Activated CD4-positive, alpha-beta T cell treated with anti-CD3 and anti-CD28 coated beads, Interleukin-2, amount 50 U/mL, for 4 hours (primary cell): Measurements from ENCODE around the gene ANKRD37.
"Not testable (repeated sequence)": the region's sequence is repeated elsewhere in the genome, so short reads cannot be mapped to it uniquely, and the experiment has no call there.

Experiments used
- DNase-seq, 2 experiments: peaks; one replicate each; pipeline ENCODE4 v3.0.0-alpha.2; 2020

ANKRD37 gene, protein sequence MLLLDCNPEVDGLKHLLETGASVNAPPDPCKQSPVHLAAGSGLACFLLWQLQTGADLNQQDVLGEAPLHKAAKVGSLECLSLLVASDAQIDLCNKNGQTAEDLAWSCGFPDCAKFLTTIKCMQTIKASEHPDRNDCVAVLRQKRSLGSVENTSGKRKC

DNA sequence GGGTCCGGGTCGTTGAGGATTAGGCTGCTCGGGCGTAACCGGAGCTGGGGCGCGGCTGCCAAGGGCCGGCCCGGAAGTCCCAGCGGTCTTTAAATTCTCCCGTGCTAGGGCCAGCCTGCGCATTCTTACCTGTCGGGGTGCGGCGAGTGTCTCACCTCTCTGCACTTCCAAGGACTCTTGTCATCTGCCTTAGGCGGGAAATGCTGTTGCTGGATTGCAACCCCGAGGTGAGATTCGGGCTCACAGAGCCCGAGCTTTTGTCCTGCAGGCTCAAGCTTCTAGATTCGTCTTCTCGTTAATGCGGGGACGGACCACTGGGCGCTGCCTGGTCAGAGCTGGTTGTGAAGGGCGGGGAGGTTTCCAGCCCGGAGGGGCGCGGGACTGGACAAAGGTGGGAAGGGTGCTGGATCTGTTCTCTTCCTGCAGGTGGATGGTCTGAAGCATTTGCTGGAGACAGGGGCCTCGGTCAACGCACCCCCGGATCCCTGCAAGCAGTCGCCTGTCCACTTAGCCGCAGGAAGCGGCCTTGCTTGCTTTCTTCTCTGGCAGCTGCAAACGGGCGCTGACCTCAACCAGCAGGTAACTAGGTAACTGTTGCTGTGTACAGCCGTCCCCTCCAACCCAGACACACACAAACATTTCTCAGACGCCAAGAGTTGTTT lies at the start of gene ANKRD37:
Gene ANKRD37 (plus strand): TSS at position 118 of the 662 bp plus-strand sequence. CDS start 83 bp downstream, at position 201.
- no peak for DNase-seq

DNA sequence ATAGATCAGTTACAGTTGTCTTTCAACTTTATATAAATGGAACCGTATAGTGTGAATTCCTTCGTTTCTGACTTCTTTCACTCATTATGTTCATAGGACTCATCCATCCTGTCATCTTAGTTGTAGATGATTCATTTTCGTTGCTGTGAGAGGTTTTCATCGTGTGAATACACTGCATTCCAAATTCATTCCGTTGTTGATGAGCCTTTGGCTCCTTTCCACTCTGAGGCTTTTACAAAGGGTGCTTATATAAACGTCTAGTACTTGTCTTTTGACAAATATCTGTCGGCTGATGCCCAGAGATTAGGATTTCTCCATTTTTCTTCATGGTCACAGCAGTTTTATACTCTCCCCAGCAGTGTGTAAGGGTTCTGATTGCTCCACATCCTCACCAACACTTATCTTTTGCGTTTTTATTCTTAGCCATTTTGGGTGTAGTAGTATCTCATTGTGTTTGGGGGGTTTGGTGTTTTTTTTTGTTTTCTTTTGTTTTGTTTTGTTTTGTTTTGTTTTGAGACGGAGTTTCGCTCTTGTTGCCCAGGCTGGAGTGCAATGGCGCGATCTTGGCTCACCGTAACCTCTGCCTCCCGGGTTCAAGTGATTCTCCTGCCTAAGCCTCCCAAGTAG lies 49.6 kb upstream of the ANKRD37 start:
- DNase-seq = no peak

DNA sequence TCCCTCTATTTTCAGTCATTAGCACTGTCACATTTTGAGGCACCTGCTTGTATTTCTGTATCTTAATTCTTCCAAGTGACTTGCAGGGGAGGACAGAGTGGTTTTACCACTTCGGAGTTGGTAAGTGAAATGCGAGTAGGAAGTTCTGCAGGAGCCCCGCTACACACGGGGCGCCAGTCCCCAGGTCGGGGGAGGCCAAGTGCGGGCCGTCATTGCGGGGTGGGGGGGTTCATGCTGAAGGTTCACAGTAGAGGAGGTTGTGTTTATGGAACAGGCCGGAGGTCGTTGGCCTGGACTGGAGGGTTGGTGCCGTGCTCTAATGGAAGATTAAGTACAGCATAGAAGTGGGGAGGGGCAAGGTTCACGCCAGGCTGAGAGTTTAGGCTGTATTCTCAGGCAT lies 45.0 kb upstream of the ANKRD37 start:
- no peak for DNase-seq

DNA sequence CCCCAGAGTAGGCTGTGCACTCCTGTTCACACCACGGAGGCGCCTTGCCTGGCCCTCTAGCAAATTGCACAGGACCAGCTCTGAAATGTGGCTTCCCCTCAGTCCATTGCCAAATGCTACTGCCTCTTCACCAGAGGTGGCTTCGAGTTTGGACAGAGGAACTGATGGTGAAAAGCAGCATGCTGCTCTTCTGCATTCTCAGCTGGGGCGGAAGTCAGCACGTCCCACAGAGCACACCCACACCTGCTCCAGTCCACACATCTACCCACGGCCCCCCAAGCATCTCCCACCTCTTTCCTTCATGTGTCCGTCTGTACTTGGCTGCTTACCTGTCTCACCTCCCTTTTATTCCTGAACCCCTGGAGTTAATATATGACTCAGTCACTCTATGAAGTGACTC lies 44.4 kb upstream of the ANKRD37 start:
- DNase-seq = no peak

DNA sequence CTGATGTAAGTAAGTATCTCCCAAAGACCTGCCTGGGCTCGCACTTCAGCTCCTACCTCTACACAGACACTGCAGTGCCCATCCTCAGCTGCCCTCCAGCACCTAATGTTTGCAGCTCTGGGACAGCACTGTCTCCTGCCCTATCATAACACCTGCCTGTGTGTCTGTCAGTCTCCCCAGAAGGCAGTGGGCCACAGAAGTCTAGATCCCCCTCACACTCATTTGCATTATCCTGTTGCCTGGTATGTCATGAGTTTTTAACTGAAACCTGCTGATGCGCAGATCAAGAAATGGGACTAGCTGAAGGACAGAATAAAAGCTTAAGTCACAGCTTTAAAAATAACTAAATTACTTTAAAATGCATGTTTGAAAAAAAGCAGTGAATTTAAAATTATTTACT lies 43.9 kb upstream of the ANKRD37 start:
- no peak for DNase-seq

DNA sequence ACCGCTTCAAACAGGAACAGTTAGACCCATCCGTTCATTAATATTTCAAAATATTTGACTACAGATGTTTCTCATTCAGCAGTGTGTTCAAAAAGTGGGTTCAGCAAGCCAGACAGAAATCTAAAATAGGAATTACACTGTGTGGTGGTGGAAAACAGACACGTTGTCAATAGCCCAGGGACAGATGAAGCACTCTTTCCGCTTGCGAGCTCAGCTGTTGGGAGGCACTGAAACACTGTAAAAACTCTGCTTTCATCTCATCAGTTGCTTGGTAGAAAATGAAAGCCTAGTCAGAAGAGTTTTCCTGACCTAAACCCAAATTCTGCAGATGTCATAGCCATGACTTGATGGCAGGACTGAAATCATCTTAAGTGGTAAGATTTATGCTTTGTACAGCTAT lies 39.4 kb upstream of the ANKRD37 start:
- DNase-seq = no peak

DNA sequence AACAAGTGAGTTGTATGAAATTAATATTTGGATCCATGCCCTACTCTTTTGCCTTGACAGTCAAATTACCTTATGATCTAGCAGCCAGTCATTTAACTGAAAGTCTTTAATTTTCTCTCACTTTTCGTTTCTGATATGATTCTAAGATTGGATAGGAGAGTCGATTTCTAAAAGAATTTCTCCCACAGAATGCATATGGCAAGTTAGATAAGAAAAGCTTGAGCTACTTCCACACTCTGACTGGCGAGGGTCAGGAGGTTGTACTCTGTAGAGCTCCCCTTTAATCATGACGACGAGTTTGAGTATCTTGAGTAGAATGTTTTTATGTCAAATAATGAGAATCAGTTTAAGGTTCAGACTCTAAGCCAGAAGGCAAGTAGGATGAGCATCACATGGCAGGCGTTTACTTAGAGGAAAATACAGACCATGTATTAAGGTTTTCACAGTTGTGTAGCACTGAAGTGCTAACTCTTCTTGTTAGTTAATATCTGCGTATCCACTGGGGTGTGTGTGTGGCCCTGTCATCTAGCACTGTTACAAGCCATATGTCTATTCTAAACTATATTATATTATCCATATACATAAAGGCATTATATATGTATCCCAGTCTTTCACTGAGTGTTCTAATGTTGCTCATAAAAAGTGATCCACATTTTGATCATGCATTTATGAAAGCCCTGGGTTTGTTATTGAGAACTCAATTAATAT lies 38.8 kb upstream of the ANKRD37 start:
- DNase-seq = no peak

DNA sequence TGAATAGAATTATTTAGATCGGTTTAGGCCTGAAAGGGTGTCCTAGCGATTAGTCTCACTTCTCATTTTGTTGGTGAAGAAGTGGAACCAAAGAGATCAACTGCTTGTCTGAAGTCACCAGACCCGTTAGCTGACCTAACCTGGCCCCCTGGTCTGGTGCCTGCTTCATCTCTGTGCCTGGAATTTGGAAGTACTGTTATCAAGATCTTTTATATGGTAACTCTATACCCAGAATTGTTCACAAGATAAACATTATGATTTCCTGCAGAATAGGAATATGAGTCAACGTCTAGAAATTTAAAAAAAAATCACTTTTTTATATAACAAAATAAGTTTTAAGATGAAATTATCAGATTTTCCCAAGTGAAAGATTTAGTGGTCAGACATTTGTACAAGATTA lies 38.1 kb upstream of the ANKRD37 start:
- no peak for DNase-seq

DNA sequence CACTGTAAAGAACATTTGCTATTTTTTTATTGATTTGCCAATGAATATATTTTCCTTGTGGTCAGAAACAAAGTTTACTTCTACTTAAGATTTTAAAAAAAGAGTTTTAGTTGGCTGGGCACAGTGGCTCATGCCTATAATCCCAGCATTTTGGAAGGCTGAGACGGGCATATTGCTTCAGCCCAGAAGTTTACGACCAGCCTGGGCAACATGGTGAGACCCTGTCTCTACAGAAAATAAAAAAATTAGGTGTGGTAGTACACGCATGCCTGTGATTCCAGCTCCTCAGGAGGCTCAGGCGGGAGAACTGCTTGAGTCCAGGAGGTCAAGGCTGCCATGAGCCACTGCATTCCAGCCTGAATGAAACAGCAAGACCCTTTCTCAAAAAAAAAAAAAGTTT lies 37.7 kb upstream of the ANKRD37 start:
- no peak for DNase-seq

DNA sequence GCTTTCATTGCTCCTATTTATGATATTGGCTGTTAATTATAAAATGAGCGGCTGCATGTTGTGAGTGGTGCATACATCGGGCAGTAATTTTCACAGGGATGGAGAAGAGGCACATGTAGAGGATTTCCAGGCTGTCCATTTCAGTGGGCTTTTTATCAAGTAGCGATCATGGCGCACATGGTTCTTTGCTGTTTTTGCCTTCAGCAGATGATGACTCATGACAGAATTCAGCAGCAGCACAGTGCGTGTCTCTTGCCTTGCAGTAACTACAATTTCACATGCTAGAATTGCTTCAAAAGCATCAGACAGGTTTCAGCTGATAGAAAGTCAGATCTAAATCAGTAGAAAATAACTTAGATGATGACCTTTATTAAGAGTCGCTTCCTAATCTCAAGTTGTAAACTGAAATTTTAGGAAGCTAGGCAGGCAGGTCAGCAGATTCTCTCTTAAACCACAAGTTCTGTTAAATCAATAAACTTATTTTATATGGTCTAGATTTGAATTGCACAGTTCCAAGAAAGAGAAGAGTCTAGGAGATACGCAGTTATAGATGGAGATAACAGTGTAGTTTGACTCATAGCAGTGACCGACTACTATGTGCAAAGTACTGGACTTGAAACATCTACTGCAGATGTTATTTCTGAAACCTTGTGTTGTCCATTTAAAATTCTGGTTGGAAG lies 36.7 kb upstream of the ANKRD37 start:
- DNase-seq = no peak

DNA sequence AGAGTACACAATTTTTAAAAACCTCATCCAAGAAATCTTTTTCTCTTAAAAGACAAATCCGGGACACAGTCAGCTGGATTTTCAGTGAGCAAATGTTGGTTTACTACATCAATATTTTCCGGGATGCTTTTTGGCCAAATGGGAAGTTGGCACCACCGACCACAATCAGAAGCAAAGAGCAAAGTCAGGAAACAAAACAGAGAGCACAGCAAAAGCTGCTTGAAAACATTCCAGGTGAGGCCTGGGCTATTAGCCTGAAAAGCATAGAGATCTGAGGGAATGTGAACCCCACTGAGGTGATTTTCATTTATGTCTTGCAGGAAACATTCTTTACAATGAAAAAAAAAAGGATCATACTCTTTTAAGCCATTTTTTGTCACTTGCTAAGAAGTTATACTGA lies 34.8 kb upstream of the ANKRD37 start:
- DNase-seq = no peak

DNA sequence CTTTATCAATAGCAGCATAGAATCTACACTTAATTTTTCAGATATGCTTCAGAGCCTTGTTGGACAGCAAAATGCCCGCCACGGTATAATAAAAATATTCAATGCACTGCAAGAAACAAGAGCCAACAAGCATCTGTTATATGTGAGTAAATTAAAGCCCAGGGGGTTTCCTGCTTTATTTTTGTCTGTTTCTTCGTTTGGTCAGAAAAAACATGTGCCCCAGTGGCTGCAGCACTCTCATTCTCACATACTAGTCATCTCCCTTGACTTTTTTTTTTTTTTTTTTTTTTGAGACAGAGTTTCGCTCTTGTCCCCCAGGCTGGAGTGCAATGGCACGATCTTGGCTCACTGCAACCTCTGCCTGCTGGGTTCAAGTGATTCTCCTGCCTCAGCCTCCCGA lies 34.1 kb upstream of the ANKRD37 start:
- not testable (repeated sequence) for DNase-seq

DNA sequence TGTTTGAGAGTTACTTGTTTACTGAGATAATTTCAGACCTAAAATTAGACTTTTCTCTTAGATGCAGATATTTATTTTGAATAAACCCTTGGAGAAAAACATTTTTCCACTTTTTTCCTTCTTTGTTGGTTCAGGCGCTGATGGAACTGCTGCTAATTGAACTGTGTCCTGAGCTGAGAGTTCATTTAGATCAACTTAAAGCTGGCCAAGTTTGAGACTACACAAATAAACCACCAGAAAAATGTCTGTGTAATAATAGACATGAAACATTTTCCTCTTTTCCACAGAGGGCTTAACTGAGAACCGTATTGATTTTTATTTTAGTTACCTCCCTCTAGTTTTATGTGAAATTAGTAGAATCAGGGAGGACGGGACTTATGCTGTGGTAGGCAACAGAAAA lies 33.4 kb upstream of the ANKRD37 start:
- no peak for DNase-seq

DNA sequence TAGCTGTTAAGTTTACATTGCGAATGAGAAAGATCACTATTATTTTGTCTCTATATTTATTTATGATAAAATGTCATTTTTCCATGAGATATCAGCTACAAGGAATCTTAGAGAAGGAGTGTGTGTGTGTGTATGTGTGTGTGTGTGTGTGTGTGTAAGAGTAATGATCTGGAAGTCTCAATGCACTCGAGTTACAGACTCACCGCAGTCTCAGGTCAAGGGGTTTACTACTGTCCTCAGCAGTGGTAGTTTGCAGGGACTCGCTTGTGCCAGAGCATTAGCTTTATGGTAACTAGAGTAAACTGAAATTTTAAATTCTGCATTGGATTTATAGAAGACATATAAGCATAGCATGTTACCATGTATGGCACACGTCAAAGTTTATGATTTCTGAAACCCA lies 31.8 kb upstream of the ANKRD37 start:
- DNase-seq = no peak

DNA sequence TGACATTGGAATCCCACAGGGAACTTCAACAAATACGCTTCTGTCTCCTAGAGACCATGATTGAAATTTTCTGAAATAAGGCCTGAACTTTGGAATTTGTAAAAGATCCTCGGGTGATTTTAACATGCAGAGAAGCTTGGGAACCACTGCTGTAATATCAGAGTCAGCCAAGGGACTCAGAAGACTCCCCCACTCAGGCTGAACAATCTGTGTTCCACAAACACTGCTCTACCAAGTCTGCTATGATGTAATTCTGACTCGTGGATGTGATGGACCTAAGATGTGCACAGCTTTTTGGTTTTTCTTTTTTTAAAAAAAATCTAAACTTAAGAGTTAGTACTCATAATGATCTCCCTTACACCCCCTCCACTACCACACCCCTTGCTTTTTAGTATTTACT lies 26.9 kb upstream of the ANKRD37 start:
- no peak for DNase-seq

DNA sequence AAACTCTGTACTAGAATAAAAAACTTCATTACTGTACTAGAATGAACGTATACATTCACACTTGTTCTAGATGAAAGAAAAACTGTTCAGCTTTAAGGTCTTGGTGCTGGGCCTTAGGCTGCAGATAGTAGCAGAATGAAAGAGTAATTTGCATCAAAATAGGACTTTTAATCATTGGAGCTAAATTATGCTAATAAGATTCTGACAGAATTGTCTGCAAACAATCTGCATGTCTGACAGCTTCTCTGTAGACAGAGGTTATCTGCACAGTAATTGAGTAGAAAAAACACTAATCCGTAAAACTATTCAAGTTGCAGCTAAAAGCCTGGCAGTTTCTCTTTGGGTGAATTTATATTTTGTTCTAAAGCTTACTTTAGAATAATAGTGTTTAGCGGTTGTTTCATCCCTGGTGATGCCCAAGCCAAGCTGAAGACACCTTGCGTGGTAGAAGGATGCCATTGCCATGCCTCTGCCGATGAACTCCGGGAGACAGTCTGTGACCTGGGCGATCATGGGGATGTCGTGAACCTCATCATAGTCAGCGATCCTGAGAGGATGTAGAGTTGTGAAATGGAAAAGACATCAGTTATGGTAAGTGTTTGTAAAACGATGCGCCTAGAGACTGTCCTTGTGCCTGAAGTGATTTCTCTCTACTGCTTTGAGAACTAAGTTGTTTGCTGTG lies 26.2 kb upstream of the ANKRD37 start:
- DNase-seq = no peak

DNA sequence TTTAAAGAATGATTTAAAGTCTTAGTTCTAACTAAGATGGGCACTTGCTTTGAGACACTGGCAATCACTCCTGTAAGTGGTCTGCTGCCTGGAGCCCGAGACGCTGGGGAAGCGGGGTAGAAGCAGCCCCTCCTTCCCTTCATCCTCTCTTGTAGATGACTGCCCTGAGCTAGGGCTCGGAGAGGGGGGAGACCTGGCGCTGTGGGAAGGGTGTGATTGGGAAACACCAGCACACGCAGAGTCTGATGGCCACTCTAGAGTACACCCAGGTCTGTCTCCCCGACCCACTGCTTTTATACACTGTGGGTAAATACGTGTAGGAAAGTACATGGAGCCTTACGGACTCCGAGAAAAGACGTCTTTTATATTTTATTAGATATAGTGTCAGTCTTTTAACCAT lies 24.9 kb upstream of the ANKRD37 start:
- DNase-seq = no peak

DNA sequence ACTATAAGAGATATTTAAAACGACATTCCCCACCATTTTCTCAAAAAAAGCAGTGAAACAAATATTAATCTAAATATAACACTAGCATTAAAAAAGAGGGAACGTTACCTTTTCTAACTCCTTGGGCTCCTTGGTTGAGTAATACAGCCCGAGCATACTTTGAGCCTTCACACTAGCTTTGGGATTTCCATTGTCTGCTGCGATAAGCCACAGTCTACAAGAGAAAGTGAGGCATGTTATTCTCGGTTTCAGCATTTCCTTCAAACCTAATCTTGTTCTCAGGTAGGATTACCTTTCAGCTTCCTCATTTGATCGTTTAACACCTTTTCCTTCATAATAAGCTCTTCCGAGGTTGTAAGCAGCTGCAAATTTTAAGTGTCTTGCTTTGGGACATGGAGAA lies 22.6 kb upstream of the ANKRD37 start:
- no peak for DNase-seq

DNA sequence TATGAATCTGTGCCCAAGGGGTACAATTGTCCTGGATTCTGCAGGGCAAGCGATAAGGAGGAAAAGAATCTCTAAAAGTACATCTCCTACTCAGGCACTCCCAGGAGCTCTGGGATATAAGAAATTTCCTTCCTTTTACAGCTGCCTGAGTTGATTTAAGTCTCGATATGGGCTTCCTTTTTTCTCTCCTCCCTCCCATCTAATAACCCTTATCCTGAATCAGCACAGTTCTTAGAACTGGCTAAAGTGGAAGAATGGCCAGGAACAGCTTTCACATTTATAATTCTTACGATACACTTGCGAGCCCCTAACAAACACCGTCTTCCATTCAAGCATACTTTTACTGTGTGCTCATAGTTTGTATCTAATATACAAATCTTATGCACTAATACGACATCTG lies 22.1 kb upstream of the ANKRD37 start:
- DNase-seq = no peak

DNA sequence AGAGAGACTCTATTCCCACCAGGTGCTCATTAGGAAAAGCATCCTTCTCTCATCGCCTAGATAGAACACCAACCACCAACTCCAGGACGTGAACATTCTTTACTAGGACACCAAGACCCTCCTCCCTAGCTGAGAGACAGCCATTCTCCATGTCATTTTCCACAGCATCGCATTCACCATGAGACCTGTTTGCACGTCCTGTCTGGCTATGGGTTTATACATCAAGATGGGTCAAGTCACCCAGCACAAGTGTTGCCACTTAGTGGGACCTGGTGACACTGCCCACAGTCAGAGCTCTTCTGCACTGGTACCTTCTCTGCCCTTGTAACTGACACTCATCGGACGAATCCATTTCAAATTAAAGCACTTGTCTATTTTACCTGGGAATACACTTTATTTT lies 18.4 kb upstream of the ANKRD37 start:
- no peak for DNase-seq

DNA sequence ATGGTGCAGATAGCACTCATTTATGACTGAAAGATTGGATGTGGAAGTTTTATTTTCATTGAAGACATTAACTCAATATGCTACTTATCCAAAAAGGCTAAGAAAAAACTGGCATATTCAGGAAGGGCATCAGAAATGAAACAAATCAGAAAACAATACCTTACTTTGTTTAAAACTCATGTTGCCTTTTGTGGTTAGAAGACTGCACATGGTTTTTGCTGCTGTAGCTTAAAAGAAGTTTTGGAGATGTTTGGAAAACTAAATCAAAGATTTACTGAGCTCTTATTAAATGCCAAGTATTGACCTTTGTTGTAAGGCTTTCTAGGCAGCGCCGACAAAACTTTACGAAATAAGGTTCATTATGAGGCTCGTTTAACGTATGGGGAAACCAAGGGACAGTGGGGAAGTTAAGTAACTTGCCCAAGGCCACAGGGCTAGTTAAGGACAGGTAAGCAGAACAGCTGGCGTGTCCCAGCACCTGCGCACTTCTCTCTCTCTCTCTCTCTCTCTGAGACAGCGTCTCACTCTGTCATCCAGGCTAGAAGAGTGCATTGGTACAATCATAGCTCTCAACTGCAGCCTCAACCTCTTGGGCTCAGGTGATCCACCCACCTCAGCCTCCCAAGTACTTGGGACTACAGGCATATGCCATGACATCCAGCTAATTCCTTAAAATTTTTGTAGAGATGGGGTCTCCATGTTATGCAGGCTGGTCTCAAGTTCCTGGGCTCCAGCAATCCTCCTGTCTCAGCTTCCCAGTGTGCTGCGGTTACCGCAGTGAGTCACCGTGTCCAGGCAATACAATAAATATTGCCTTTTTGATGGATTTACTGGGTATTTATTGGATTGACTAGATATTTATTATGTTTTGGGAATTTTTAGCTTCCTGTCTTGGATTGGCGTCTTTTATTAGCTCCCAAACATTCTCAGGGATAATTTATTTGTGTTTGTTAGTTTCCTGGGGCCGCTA lies 17.0 kb upstream of the ANKRD37 start:
- no peak for DNase-seq

DNA sequence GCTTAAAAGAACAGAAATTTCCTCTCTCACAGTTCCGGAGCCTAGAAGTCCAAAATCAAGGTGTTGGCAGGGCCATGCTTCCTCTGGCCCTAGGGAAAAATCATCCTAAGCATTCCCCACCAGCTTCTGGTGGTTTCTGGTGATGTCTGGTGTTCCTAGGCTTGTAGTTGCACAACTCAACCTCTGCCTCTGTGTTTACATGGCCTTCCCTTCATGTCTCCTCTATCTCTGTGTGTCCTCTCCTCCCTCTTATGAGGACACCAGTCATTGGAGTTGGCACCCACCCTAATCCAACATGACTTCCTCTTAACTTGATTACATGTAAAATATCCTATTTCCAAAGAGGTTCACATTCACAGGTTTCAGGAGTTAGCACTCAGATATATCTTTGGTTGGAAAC lies 16.3 kb upstream of the ANKRD37 start:
- DNase-seq = no peak
